Measurements from ENCODE around the gene UGT2A3.
"Not testable (repeated sequence)": the region's sequence is repeated elsewhere in the genome, so short reads cannot be mapped to it uniquely, and the experiment has no call there.

UGT2A3 gene

GRCh38 chr4:68951078-68951805 is at the start of gene UGT2A3:
UGT2A3 (minus strand) TSS chr4:68951804; CDS start chr4:68951760, 44 bp downstream.
- no peak for DNase-seq (ENCODE audit: low read depth)

DNA sequence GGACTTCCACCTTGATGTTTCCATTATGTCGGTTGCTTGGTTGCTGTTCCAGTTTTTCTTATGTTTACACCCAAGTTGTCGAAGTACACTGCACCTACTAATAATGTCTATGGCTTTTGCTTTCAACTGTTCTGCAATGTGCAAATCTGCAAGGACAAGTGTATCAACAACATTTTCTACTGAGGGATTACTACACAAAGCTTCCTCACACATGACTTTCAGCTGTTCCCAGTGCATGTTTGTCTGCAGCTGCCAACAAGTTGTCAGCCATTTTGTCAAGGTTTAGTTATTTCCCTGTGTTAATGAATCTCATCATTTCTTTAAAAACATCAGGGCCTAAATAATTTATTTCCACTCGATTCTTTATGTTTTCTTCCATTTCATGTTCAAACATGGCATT is 45.4 kb upstream of the UGT2A3 start:
- DNase-seq (ENCODE audit: low read depth) = no peak

DNA sequence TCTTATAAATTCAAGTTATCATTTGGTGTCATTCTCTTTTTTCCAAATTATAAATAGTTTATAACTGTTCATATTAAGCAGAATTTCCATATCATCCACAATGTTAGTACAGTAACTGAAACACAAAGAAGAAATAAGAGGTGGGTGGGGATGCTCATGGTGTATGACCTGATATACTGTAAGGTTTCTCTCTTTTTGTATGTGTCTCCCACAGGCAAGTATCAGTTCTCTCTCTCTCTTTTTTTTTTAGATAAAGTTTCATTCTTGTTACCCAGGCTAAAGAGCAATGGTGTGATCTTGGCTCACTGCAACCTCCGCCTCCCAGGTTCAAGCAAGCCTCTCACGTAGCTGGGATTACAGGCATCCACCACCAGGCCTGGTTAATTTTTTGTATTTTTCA is 43.7 kb upstream of the UGT2A3 start:
- DNase-seq (ENCODE audit: low read depth) = no peak

DNA sequence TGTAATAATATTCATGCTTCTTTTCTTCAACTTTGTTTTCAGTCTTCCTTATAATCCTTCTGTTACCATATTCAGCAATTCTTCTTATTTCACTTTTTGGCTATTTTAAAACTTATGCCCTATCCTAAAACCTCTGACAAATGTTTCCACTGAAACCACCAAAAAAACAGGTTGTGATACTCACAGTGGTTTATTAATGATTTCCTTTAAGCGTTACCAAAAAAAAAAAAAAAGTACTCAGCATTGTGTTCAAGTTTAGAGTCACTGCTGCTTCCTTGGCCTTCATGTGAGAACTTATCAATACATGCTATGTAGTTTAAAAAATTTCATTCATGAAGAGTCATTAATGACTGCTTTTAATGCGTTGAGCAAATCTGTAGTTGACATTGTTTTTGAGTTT is 35.4 kb upstream of the UGT2A3 start:
- DNase-seq (ENCODE audit: low read depth) = no peak

- DNase-seq (ENCODE audit: low read depth) = no peak
These were observed 33.8 kb upstream of the UGT2A3 start for GRCh38 chr4:68985442-68985841.

DNA sequence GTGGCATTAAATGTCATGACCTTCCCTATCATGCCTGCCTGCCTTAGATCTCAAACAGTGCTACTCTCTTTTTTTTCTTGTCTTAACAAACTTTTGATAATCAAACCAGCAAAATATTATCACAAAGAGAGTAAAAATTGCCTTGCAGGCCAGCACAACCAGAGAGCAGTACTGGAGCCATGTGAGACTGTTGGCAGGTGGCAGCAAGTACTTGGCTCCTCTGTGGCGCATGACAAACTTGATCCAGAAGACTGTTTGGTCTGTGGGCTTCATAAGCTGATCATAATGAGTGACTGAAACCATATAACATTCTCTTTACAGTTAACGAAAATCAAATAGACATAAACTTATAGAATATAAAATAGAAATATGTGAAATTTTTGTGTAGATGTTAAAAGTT is 33.3 kb upstream of the UGT2A3 start:
- DNase-seq (ENCODE audit: low read depth) = no peak

DNA sequence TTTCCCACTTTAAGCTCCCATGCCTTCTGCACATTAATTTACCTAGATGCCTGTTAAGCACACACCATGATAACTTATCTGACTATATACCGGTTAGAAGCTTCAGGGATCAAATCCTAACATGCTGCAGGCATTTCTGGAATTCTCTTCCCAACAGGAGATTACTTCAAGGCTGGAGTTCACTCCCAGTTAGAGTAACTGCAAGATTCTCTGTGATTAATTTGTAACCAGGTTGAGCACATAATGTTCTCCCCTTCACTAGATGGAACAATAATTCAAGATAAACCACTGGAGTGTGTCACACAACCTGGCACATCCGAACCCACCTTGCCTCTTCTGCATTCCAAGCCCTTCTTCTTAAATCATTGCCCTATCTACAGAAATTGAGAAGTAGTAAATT is 11.8 kb upstream of the UGT2A3 start:
- no peak for DNase-seq (ENCODE audit: low read depth)

DNA sequence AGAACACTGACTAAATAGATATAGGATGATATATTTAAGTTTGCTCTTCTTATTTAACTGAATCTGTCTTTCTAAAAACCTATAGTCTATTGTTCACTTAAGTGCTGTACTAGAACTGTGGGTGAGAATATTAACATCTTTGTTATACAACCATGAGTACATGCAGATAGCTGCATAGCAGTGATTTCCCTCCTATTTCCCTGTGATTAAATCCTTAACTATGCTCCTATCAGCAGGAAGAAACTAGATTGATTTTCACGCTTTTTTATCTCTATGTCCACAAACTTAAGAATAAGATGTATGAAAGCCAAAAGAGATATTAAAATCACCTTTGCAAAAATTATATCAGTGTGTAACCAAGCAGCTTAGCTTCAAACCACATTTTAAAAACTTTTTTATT is 11.3 kb upstream of the UGT2A3 start:
- no peak for DNase-seq (ENCODE audit: low read depth)

DNA sequence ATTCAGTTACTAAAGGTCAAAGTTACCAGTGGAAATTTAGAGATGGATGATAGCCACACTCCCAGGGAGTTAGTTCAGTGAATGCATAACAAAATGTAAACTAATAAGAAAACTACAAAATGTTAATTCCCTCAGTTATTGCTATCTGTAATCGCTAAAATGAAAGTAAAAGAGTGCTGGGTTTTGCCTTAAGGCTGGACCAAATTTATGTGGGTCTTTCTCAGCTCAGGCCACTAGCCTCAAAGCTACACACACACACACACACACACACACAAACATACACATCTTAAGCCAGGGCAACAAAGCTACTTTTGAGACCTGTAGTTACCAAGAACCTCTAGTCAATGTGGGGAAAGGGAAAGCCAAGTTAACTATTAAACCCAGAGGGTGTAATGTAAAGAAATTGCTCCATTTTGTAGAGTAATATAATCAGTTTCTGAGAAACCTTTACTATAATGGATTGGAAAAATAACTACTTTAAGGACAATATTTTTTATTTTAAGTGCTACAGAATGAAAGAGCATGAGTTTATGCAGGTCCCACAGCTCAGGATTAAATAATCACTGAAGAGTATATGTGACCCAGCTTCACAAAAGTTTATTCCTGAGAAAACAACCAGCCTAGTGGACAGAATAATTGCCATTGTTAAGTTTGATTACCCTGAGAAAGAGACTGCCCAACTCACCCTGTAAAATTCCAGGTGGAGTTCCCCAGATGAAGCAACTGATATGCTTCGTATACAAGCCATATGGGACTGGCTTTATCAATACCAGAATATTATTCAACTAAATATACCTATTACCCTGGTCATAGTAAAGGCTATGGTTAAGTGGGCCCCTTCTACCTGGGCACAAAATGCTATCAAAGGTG is 8.9 kb upstream of the UGT2A3 start:
- no peak for DNase-seq (ENCODE audit: low read depth)

GRCh38 chr4:68959085-68959484 is 7.5 kb upstream of the UGT2A3 start:
- DNase-seq (ENCODE audit: low read depth) = not testable (repeated sequence)

DNA sequence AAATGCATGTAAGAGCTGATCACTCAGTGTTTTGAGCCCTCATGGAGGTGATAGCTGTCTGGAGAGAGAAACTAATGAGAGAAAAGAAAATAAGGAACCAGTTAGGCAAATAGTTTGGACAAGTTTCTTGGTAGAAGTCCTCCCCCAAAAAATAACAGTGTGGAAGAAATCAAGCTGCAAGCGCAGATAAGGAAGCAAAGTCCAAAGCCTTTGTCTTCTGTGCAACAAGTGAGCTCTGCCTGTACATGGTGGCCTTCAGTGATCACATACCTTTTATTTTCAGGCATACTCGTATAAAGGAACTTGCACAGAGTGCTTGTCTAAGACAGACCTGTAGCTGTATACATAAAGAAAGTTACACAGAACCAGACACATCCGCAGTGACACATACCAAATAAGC is 2.5 kb upstream of the UGT2A3 start:
- DNase-seq (ENCODE audit: low read depth) = no peak

- DNase-seq (ENCODE audit: low read depth) = no peak
These were observed 1.5 kb upstream of the UGT2A3 start for GRCh38 chr4:68953056-68953596.

DNA sequence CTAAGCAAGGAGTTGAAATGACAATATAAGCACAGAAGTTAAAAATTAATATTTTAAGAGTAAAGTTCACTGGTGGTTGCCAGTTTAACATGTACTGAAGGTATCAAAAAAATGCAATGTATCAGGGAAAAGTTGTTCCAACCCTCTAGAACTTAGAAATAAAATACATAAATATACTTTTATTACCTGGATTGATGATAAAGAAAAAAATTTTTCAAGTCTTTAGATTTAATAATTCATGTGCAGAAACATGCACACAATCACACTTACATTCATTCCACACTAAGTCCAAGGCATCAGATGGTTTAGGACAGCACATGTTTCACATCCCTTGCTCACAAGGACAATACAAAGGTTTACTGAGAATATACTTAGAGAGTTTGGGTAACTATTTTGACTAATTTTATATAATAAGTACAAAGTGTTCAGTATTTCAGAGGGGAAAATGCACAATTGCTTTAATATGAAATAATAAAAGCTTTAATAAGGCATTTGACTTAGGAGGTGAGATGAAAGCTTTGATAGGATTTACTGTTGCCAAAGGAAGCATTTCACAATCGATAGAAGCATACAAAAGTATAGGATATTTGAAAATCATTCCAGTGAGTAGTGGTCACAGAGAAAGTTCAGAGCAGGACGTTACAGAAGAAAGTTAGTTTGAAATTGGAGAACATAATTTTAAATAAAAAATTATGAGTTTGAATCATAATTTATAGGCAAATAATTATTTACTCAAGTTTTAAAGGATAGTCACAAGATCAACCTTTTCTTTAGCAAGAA is 392 bp upstream of the UGT2A3 start:
- no peak for DNase-seq (ENCODE audit: low read depth)

- no peak for DNase-seq (ENCODE audit: low read depth)
These were observed 1.6 kb downstream of the UGT2A3 start for GRCh38 chr4:68950033-68950432.

GRCh38 chr4:68948985-68949384 is 2.6 kb downstream of the UGT2A3 start:
- DNase-seq (ENCODE audit: low read depth) = no peak

GRCh38 chr4:68948044-68948743 is 3.4 kb downstream of the UGT2A3 start:
- DNase-seq (ENCODE audit: low read depth) = no peak

GRCh38 chr4:68929076-68929737 is 22.4 kb downstream of the UGT2A3 start:
- no peak for DNase-seq (ENCODE audit: low read depth)

DNA sequence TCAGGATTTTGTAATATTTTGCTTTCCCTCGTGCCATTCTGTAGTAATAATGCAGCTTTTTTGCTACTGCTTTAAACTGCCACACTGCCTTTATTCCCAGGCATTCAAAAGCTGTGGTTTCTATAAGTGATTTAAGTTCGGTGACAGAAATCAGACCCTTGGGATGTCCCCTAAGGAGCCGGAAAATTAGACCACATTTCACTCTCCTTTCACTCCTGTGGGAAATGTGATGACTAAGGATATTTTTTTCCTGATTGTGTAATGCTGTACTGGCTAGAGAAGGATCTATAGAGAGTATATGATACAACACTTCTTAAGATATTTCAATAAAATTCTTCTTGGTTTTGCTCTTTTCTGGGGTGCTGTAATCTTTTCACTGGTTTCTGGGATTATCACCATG is 24.4 kb downstream of the UGT2A3 start:
- DNase-seq (ENCODE audit: low read depth) = no peak

DNA sequence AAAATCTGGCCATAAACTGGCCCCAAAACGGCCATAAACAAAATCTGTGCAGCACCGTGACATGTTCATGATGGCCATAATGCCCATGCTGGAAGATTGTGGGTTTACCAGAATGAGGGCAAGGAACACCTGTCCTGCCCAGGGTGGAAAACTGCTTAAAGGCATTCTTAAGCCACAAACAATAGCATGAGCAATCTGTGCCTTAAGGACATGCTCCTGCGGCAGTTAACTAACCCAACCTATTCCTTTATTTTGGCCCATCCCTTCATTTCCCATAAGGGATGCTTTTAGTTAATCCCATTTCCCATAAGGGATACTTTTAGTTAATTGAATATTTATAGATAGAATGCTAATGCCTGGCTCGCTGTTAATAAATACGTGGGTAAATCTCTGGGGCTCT is 29.4 kb downstream of the UGT2A3 start:
- DNase-seq (ENCODE audit: low read depth) = not testable (repeated sequence)

DNA sequence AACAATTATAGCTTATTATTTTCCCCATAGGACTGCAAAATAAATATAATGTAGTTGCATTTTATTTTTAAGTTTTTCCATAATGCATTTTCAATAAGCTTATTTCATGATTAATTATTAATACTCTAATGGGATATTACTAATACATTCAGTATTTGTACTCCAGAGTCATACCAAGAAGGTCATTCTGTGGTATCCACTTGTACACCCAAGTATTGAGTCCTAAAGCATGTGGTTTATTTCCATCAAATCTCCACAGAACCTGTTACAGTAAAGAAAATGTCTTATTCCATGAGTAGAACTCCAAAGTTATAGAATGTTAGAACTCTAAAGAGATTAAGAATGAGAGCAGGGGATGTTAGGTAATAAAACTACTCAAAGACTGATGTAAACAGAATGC is 30.6 kb downstream of the UGT2A3 start:
- no peak for DNase-seq (ENCODE audit: low read depth)

DNA sequence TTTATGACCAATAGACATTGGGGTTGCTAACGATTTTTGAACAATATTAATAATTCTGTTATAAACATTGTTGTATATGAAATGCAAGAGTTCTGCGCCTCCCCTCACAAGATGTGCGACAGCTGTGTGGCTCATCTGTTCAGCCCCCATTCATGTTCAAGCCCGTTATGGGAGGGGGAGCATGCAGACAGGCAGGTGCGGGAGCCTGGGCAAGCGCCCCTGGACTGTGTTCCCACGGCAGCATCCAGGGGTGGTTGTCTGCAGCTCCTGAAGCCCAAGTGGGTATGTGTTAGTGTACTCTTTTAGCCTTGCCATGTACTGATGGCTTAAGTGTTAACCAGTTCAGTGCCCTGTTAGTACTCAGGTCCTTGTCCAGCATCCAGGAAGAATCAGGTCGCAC is 34.6 kb downstream of the UGT2A3 start:
- no peak for DNase-seq (ENCODE audit: low read depth)

Measured in stimulated activated CD8-positive, alpha-beta memory T cell treated with anti-CD3 and anti-CD28 coated beads, Interleukin-12 subunit alpha, Interleukin-12 subunit beta, amount 100 ng/mL, for 4 hours (primary cell).